Hepatocyte (in vitro differentiated cells): ENCODE measurements around the gene DHX15.

Experiments used
- EZH2phosphoT487 ChIP-seq: fragments of 200-600 bp; sonication (generic); IDR thresholded peaks from one replicate; pipeline ENCODE4 v1.6.1; 2018; ENCODE audit warnings: antibody characterized with exemption, mild to moderate bottlenecking, low read depth, moderate library complexity; ENCODE audit not compliant: unreplicated experiment, severe bottlenecking
- TF ChIP-seq, protein P1 (sequence below): fragments of 200-600 bp; sonication (generic); IDR thresholded peaks from 2 replicates; pipeline ENCODE4 v1.5.1; 2016; ENCODE audit warnings: antibody characterized with exemption, mild to moderate bottlenecking; ENCODE audit not compliant: poor library complexity

DNA sequence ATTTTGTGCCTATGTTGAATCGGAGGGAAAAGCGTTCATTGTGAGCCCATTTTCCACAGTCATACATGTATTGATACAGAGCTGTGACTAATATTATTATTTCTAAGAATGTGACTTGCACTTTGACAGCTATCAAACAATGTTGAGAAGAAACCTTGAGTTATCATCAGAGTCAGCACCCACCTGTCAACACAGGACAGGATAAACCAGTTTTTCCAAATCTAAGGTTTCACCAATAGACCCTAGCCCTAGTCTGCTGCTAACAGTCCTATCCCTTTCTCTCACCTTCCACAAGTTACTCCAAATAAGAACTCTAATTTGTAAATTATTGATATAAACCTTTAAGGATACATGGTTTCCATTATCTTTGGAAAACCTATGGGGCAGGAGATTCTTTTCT is 47.7 kb upstream of the DHX15 start:
- TF ChIP-seq, protein P1, sequence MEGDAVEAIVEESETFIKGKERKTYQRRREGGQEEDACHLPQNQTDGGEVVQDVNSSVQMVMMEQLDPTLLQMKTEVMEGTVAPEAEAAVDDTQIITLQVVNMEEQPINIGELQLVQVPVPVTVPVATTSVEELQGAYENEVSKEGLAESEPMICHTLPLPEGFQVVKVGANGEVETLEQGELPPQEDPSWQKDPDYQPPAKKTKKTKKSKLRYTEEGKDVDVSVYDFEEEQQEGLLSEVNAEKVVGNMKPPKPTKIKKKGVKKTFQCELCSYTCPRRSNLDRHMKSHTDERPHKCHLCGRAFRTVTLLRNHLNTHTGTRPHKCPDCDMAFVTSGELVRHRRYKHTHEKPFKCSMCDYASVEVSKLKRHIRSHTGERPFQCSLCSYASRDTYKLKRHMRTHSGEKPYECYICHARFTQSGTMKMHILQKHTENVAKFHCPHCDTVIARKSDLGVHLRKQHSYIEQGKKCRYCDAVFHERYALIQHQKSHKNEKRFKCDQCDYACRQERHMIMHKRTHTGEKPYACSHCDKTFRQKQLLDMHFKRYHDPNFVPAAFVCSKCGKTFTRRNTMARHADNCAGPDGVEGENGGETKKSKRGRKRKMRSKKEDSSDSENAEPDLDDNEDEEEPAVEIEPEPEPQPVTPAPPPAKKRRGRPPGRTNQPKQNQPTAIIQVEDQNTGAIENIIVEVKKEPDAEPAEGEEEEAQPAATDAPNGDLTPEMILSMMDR, result no peak
- TF ChIP-seq EZH2phosphoT487, result no peak
